Choroid plexus epithelial cell (primary cell): ENCODE results near the gene RSU1.
A peak's percentile ranks its signal among the peaks of the same experiment; 100 is the strongest.

Experiments
- DNase-seq: peaks from one replicate; pipeline ENCODE4 v3.0.0-alpha.2; 2010; ENCODE audit warnings: low read depth
- H3K4me3 ChIP-seq: 2 replicates; pipeline ENCODE4 v1.5.1; 2011; ENCODE audit warnings: low read depth, mild to moderate bottlenecking, control low read depth, low read length, moderate library complexity
- TF ChIP-seq, protein P1 (sequence below): conservative IDR thresholded peaks from 2 replicates; pipeline ENCODE4 v1.5.1; 2011; ENCODE audit warnings: low read depth, mild to moderate bottlenecking, control low read depth, inconsistent platforms, low read length, moderate library complexity

RSU1 gene

DNA sequence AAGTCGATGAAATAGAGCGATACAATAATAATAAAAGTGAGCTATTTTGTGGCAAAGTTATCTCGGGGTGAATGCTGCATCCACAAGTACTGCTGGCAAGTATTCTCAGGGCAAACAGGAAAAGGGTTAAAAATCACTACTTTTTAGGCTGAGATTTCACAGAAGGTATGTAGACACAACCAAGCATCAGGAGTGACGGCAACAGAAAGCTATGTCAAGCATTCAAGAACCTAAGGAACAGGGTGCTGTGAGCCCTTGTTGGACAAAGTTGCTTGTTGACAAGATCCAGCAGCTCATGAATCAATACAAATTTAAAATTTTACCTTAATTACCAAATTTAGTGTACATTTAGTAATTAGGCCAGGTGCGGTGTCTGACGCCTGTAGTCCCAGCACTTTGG lies 254.3 kb downstream of the RSU1 start:
- no peak overlapping the region for H3K4me3 ChIP-seq
- DNase-seq, result peak; percentile 39
- TF ChIP-seq, protein P1, sequence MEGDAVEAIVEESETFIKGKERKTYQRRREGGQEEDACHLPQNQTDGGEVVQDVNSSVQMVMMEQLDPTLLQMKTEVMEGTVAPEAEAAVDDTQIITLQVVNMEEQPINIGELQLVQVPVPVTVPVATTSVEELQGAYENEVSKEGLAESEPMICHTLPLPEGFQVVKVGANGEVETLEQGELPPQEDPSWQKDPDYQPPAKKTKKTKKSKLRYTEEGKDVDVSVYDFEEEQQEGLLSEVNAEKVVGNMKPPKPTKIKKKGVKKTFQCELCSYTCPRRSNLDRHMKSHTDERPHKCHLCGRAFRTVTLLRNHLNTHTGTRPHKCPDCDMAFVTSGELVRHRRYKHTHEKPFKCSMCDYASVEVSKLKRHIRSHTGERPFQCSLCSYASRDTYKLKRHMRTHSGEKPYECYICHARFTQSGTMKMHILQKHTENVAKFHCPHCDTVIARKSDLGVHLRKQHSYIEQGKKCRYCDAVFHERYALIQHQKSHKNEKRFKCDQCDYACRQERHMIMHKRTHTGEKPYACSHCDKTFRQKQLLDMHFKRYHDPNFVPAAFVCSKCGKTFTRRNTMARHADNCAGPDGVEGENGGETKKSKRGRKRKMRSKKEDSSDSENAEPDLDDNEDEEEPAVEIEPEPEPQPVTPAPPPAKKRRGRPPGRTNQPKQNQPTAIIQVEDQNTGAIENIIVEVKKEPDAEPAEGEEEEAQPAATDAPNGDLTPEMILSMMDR, result no peak

DNA sequence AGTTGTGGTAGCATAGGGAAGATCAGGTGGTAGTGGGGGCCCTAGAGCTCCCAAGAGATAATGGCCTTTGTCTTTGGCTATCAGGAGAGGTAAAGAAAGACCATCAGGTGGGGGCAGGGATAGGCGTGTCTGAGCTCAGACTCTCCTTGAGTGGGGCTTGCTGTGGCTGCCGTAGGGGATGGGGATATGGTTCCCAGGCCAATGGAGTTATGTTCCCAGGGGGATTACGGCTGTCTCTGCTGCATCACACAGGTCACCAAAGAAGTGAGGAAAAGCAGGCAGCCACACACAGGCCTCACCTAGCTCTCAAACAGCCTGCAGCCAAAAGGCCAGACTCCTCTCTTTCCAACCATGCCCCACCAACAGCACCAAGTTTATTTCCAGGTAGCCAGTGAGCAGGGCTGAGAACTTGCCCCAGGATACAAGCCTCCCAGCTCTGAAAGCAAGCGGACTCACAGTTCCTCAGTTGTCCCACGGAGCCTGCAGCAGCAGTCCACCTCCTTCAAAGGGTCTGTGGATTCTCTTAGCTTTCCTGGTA lies 257.9 kb downstream of the RSU1 start:
- TF ChIP-seq, protein P1, result no peak
- DNase-seq, result no peak

DNA sequence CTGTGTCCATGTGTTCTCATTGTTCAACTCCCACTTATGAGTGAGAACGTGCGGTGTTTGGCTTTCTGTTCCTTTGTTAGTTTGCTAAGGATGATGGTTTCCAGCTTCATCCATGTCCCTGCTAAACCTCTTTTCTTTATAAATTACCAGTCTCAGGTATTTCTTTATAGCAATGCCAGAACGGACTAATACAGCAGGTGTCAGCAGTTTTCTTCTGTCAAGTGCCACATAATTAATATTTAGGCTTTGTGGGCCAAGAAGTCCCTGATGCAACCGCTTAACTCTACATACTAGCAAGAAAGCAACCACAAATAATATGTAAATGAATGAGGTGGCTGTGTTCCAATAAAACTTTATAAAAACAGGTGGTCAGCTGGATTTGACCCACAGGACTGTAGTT lies 269.3 kb downstream of the RSU1 start:
- DNase-seq, result no peak
- no peak overlapping the region for H3K4me3 ChIP-seq
- TF ChIP-seq, protein P1, result no peak

More for the DNA sequence above, 257.9 kb downstream of the RSU1 start:
- H3K4me3 ChIP-seq, result no peak overlapping the region

DNA sequence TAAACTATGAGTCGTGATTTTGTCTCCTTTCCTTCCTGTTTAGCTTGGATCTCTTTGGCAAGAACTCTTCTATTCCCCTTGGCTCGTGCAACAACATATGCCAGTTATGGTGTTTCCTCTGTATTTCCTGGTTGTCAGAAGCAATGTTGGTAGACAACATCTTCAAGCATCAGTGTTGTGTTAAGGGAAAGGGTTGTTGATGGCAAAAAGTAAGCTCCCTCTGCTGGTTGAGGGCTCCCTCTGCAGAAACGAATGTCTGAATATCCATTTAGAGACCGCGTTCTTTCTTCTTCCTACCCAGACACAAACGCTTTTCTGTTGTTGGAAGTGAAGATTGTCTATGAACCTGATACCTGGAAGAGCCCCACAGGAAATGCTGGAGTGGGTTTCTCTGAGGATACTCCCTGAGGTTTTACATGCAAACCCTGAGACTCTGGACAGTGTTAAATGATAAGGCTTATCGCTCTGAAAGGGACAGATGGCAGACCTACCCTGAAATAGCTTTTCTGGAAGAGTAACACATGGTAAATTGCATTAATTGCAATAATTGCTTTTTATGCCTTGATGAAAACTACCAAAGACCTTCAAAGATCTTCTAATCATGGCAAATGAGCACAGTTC lies 272.0 kb downstream of the RSU1 start:
- H3K4me3 ChIP-seq, result no peak overlapping the region
- TF ChIP-seq, protein P1, result peak; percentile 91
- peak; percentile 73 for DNase-seq

DNA sequence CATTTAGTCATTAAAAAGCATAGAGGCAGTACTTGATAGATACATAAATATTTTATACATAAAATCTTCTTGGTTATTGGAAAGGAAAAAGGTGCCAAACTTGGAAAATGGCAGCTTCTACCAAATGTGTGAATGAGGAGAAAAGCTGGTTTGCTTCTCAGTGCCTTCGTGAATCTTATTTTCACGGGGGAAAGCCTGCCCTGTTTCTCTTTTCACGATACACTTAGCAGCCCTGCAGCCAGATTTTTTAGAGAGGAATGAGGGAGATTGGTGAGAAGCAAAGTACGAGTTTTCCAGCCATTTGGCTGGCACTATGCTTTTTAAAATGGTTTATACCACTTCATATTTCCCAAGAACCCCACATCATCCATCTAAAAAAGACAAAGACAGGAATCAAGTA lies 272.6 kb downstream of the RSU1 start:
- TF ChIP-seq, protein P1, result no peak
- no peak for DNase-seq

DNA sequence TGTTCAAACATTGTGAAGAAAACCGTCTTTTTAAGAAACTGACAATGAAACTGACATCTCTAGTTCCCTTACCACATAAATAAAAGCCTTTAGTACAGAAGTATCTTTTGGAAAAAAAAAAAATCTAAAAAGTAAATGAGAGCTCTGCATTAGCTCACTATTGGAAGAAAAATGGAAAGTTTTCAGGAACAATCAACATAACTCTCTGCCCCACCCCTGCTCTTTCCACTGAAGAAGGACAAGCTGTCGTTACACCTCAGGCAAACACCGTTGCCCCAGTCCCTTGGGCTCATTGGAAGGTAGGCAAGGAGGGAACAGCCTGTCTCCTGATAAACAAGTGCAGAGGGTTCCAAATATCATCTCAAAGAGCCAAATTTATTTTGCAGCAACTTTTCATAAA lies 273.1 kb downstream of the RSU1 start:
- no peak for DNase-seq
- TF ChIP-seq, protein P1, result no peak
- H3K4me3 ChIP-seq, result no peak overlapping the region

More for the DNA sequence above, 272.6 kb downstream of the RSU1 start:
- H3K4me3 ChIP-seq, result no peak overlapping the region
